ENCODE measurements around the gene GSN. TPM values are rescaled to one million over a fixed set of nuclear protein-coding genes. Genes with fewer than 3 reads are reported as not detected.
A peak's percentile ranks its signal among the peaks of the same experiment; 100 is the strongest.

Gene GSN
- total and polyA plus RNA-seq, 2 of the 13 experiments (the other 11 are each of a cell fraction or from before 2014, with no cell fraction given): 294 to 307 TPM

GRCh38 chr9:121322037-121322736, 54.2 kb downstream of the GSN start (continued):
- TF ChIP-seq HNF4G (IDR thresholded peaks at IDR 0.05; ENCODE audit: borderline replicate concordance, low read depth, low read length): peak; percentile 63
- peak; percentile 78; the same call in 1 of the 2 replicates for TF ChIP-seq HNF4G (CRISPR knock-in tag; IDR thresholded peaks at IDR 0.05; ENCODE audit: borderline replicate concordance, low read depth)
- TF ChIP-seq CC2D1A (CRISPR knock-in tag; IDR thresholded peaks at IDR 0.05): no peak
- 0 out of 2 replicates have a peak, but pooled peaks have one; percentile 19 for TF ChIP-seq TFDP2 (CRISPR knock-in tag; IDR thresholded peaks at IDR 0.05)
- TF ChIP-seq PITX1 (CRISPR knock-in tag; IDR thresholded peaks at IDR 0.05): peak; percentile 61; the same call in 1 of the 2 replicates
- no peak for TF ChIP-seq MLXIP (CRISPR knock-in tag; IDR thresholded peaks at IDR 0.05; ENCODE audit: borderline replicate concordance)
- TF ChIP-seq ATF7 (IDR thresholded peaks at IDR 0.05): peak; percentile 76
- TF ChIP-seq ATF7 (CRISPR knock-in tag; IDR thresholded peaks at IDR 0.05): no peak; the same call in 1 of the 2 replicates
- TF ChIP-seq SOX5 (CRISPR knock-in tag; IDR thresholded peaks at IDR 0.05; ENCODE audit: borderline replicate concordance): peak; percentile 95
- TF ChIP-seq MYPOP (CRISPR knock-in tag; IDR thresholded peaks at IDR 0.05): peak; percentile 67; the same call in 1 of the 2 replicates
- peak; percentile 45; the same call in 1 of the 2 replicates for TF ChIP-seq ETV5 (CRISPR knock-in tag; IDR thresholded peaks at IDR 0.05; ENCODE audit: borderline replicate concordance)
- no peak for TF ChIP-seq THAP8 (CRISPR knock-in tag; IDR thresholded peaks at IDR 0.05; ENCODE audit: borderline replicate concordance)
- peak; percentile 72; the same call in 1 of the 2 replicates for TF ChIP-seq ATF3 (CRISPR knock-in tag; IDR thresholded peaks at IDR 0.05)
- 0 out of 2 replicates have a peak, but pooled peaks have one; percentile 27 for TF ChIP-seq DDIT3 (CRISPR knock-in tag; IDR thresholded peaks at IDR 0.05)
- 0 out of 2 replicates have a peak, but pooled peaks have one; percentile 25 for TF ChIP-seq STAT6 (CRISPR knock-in tag; IDR thresholded peaks at IDR 0.05; ENCODE audit: borderline replicate concordance)
- TF ChIP-seq KMT2B (CRISPR knock-in tag; IDR thresholded peaks at IDR 0.05): 0 out of 2 replicates have a peak, but pooled peaks have one; percentile 42
- TF ChIP-seq RBM39 (IDR thresholded peaks at IDR 0.05; ENCODE audit: low read depth, low read length, poor library complexity, severe bottlenecking): no peak
- no peak for TF ChIP-seq CHD2 (IDR thresholded peaks at IDR 0.05; ENCODE audit: low read depth, low read length)
- TF ChIP-seq ZNF747 (CRISPR knock-in tag; IDR thresholded peaks at IDR 0.05; ENCODE audit: borderline replicate concordance): no peak

All from HepG2 (cell line).